GM12865 (cell line): ENCODE data around the gene AGPAT1.

ENCODE experiments used
- DNase-seq: peaks from one replicate; pipeline ENCODE4 v3.0.0; 2010; ENCODE audit warnings: low read depth
- H3K4me3 ChIP-seq: 2 replicates; pipeline ENCODE4 v1.5.1; 2011; ENCODE audit warnings: mild to moderate bottlenecking, low read depth, low read length, control low read depth
- TF ChIP-seq, protein P1 (sequence below): IDR thresholded peaks from 2 replicates; pipeline ENCODE4 v1.5.1; 2011; ENCODE audit warnings: low read length, control low read depth, low read depth, inconsistent platforms; ENCODE audit not compliant: insufficient read depth; ENCODE audit errors: missing control alignments

Gene AGPAT1

DNA sequence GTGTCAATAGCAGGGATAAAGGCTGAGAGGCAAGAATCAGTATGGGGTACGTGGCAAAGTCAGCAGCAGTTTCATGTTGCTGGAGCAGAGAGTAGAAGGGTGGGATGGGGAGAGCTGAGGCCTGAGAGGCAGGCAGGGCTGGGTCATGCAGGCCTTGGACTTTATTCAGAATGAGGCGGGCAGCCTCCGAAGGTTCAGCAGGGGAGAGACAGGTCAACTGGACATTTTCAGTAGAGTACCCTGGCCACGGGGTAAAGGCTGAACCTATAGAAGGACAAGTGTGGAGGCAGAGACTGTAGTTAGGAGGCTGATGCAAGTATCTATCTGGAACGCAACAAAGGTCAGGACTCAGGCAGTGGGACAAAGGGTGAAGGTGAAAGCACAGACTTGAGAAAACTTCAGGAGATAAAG, 34.3 kb upstream of the AGPAT1 start:
- TF ChIP-seq, protein P1, sequence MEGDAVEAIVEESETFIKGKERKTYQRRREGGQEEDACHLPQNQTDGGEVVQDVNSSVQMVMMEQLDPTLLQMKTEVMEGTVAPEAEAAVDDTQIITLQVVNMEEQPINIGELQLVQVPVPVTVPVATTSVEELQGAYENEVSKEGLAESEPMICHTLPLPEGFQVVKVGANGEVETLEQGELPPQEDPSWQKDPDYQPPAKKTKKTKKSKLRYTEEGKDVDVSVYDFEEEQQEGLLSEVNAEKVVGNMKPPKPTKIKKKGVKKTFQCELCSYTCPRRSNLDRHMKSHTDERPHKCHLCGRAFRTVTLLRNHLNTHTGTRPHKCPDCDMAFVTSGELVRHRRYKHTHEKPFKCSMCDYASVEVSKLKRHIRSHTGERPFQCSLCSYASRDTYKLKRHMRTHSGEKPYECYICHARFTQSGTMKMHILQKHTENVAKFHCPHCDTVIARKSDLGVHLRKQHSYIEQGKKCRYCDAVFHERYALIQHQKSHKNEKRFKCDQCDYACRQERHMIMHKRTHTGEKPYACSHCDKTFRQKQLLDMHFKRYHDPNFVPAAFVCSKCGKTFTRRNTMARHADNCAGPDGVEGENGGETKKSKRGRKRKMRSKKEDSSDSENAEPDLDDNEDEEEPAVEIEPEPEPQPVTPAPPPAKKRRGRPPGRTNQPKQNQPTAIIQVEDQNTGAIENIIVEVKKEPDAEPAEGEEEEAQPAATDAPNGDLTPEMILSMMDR: no peak
- no peak for DNase-seq
- H3K4me3 ChIP-seq: no peak overlapping the region

DNA sequence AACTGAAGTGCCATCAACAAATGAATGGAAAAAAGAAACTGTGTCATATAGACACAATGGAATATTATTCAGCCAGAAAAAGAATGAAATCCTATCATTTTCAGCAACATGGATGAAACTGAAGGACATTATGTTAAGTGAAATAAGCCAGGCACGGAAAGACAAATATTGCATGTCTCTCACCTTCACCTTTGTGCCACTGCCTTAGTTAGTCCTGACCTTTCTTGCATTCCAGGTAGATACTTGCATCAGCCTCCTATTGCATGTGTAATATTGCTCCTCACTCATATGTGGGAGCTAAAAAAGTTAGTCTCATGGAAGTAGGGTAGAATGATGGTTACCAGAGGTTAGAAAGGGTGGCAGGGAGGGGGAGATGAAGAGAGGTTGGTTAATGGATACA, 33.1 kb upstream of the AGPAT1 start:
- H3K4me3 ChIP-seq: no peak overlapping the region
- TF ChIP-seq, protein P1: no peak
- DNase-seq: no peak

DNA sequence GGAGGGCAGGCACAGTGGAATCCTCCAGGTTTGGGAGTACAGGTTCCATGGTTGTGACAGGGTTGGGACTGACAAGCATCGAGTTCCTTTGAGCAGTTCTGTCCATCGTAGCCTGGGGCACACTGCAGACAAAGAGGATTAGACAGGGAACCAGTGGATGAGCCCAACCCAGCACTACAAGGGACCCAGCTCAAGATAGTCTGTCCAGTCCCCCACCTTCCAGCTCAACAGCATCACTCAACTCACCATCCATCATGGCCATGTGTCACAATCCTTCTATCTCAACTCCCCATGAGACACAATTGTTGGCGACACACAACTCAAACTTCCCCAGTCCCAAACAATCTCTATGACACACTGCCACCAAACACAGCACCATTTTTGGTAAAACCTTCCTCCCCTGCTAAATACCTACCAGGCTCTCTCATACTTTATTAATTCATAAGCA, 28.4 kb upstream of the AGPAT1 start:
- no peak overlapping the region for H3K4me3 ChIP-seq
- TF ChIP-seq, protein P1: no peak
- no peak for DNase-seq

DNA sequence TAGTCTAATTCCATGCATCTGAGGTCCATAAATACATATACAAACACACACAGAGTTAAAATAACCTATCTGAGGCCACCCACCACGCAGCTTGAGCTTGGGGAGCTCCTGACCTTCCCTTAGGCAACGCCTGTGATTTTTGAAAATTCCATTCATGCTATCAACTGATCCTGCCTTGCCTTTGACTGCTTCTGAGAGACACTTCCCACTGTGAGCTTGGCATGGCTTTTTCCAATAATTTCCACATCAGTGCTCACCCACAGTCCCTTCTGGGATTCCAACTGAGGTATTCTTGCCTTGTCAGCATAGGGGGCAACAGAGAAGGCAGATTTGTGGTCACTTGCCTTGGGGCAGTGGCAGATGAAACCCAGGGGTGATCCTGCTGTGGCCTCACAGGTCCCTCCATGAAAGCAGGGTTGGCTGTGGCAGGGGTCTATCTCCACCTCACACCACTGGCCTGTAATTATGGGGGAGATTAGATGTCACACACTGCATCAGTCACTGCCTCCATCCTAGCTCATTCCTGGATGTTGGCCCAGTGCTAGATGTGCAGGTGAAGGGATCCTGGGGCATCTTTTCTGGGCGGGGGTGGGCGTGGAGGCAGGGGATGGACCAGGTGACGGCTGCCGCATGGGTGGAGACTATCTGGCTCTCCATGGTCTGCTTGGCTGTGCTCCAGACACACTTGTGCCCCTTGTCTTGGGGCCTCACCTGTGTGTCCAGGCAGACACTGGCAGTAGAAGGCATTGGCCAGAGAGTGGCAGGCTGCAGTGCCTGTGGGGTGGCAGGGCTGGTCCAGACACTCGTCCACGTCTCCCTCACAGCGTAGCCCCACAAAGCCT, 27.8 kb upstream of the AGPAT1 start:
- TF ChIP-seq, protein P1: no peak
- no peak for DNase-seq
- H3K4me3 ChIP-seq: no peak overlapping the region

DNA sequence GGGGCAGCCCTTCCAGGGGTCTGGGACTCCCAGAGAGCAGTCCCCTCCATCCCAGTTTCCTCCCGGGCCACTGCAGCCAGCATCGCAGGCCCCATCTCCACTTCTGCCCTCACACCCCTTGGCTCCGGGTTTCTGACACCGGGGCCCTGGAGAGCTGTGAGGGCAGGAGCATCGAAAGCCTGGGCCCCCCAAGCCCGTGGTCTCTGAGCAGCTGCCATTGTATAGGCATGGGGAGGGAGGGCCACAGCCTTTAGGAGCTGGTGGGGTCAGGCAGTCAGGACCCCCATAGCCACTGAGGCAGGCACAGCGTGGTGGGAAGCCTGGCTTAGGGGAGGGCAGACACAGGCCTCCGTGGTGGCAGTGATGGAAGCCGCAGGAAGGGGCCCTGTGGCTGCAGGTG, 26.3 kb upstream of the AGPAT1 start:
- DNase-seq: no peak
- TF ChIP-seq, protein P1: no peak
- no peak overlapping the region for H3K4me3 ChIP-seq

DNA sequence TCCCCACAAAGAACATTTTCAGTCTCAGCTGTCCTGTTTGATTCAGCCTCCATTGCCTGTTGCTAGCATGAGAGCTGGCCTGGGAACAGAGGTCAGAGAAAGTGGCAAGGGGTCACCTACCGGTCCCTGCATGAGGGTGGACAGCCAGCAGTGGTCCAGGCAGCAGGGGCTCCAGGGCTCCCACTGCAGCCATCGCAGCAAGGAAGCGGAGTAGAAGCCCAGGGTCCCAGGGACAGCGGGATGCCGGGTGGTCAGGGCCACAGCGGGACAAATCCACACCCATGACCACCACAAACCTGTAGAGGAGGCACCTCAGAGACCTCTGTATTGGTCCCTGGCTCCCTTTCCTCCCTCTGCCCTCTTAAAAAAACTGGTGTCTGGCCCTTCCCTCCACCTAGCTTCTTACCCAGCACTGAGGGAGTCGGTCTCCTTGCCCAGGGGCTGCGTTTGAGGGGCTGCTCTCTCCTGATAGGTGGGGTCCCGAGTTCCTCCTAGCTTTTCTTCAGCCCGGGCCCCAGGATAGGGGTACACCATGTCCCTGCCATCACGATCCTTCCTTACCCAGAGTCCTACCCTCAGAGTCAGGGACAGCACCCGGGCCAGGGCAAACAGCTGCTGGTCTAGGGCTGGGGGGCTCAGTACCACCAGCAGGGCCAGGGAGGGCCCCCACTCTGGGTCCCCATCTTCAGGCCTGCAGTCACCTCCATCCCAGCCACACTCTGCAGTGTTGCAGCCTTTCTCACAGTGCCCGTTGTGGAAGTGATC, 25.0 kb upstream of the AGPAT1 start:
- DNase-seq: no peak
- TF ChIP-seq, protein P1: no peak

More for the DNA sequence above, 25.0 kb upstream of the AGPAT1 start:
- H3K4me3 ChIP-seq: no peak overlapping the region
